Measurements from ENCODE around the gene TFAP2E.

DNA sequence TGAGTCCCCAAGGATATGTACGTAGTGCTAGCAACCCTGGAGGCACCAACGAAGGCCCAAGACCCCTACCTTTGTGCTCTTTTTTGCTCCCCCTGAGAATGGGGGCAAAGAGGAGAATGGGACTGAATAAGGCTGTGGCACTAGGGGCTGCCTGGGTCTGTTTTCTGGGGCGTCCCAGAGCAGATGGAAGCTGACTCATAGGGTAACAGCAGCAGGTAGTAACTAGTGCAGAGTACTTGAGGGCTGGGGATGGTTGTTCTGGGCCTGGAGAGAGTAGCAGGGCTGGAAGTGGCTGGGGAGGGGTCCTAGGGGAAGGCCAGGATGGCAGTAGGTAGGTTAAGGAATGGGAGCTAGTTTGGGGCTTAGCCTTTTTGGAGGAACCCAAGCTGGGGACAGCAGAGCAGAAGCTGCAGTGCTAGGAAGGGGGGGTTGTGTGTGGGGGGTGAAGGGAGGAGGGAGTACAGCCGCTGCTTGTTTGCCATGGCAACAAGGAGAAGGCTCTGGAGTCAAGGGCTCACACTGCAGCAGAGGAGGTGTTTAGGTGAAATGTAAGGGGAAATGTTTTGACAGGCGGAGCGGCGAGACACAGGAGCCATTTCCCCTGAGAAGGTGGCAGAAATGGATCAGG, 13.7 kb upstream of the TFAP2E start:
- no peak for TF ChIP-seq TAF1 (IDR thresholded peaks at IDR 0.05; ENCODE audit: low read depth, low read length)
- TF ChIP-seq POLR2AphosphoS5 (IDR thresholded peaks at IDR 0.05; ENCODE audit: low read depth, low read length) = no peak
- TF ChIP-seq POLR2A (IDR thresholded peaks at IDR 0.05; ENCODE audit: low read depth, low read length) = no peak
- no peak for TF ChIP-seq SPI1 (IDR thresholded peaks at IDR 0.05; ENCODE audit: low read depth, low read length)
- no peak for TF ChIP-seq POU2F2 (IDR thresholded peaks at IDR 0.05; ENCODE audit: low read depth, low read length)
- no peak for TF ChIP-seq PAX5 (IDR thresholded peaks at IDR 0.05; ENCODE audit: insufficient read depth, low read length, severe bottlenecking)
